Measurements from ENCODE around the gene THSD4. TPM values are rescaled to one million over a fixed set of nuclear protein-coding genes. Genes with fewer than 3 reads are reported as not detected.

The THSD4 gene
- polyA plus RNA-seq, 1 donor from 2014 or later: 0.46 TPM

DNA sequence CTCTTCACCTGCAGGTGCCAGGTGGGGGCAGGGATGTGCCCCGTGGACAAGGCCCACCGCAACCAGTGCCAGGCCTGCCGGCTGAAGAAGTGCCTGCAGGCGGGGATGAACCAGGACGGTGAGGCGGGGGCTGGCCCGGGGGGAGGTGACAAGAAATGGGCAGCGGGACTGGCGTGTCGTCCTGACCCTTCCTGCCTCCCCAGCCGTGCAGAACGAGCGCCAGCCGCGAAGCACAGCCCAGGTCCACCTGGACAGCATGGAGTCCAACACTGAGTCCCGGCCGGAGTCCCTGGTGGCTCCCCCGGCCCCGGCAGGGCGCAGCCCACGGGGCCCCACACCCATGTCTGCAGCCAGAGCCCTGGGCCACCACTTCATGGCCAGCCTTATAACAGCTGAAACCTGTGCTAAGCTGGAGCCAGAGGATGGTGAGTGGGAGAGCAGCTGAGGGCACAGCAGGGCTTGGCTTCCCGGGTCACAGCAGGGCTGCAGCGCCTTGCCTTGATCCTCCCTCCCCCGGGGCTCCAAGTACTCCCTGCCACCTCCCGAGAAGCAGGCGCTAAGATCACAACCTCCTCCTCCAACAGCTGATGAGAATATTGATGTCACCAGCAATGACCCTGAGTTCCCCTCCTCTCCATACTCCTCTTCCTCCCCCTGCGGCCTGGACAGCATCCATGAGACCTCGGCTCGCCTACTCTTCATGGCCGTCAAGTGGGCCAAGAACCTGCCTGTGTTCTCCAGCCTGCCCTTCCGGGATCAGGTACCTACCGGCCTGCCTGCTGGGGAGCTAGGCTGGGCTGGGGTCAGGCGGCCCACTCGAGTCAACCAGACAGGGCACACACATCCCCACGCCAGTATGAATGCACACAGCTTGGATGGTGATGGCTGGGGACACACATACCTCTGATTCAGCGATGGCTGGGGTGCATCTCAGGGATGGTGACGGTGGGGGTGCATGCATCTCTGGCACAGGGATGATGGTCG lies 696.8 kb downstream of the THSD4 start:
- Histone ChIP-seq H3K79me2 (replicated peaks; ENCODE audit: insufficient read depth, low read length) (no peaks in the 10 kb centered on the region), H4K20me1 (ENCODE audit: insufficient read depth) (no peaks in the 10 kb centered on the region), H3K9me2 (ENCODE audit: insufficient read depth, low read length) (no peaks in the 10 kb centered on the region), H3K27me3 (ENCODE audit: insufficient read depth, low read depth, low read length) (no peaks in the 10 kb centered on the region), H3K27ac (ENCODE audit: low read length) (no peak overlapping the region), H3K4me3 (ENCODE audit: low read length) (no peak overlapping the region), H3K9ac (ENCODE audit: low read length) (no peak overlapping the region), H2AFZ (ENCODE audit: low read depth, low read length) (no peak overlapping the region), H3K4me2 (ENCODE audit: low read length) (no peak overlapping the region), H3K36me3 (ENCODE audit: insufficient read depth, low read length) (no peaks in the 10 kb centered on the region), H3K9me3 (ENCODE audit: low read length) (no peaks in the 10 kb centered on the region), H3F3A (ENCODE audit: insufficient read depth, low read length, poor library complexity, severe bottlenecking) (no peaks in the 10 kb centered on the region)
- TF ChIP-seq RAD21 (conservative IDR thresholded peaks at IDR 0.05): no peak

- TF ChIP-seq TAF1 (IDR thresholded peaks at IDR 0.05; ENCODE audit: low read depth): no peak
- no peak for TF ChIP-seq EZH2 (IDR thresholded peaks at IDR 0.05; ENCODE audit: borderline replicate concordance, insufficient read depth, low read length, poor library complexity, severe bottlenecking)
- no peak for TF ChIP-seq RAD21 (conservative IDR thresholded peaks at IDR 0.05)
- no peak for TF ChIP-seq EP300 (conservative IDR thresholded peaks at IDR 0.05; ENCODE audit: poor library complexity, severe bottlenecking)
- TF ChIP-seq REST (IDR thresholded peaks at IDR 0.05; ENCODE audit: borderline replicate concordance): no peak
- no peak overlapping the region for H3K4me3 ChIP-seq (ENCODE audit: low read length)
- no peaks in the 10 kb centered on the region for H3K27me3 ChIP-seq (ENCODE audit: insufficient read depth, low read depth, low read length)
- H3K9me2 ChIP-seq (ENCODE audit: insufficient read depth, low read length): no peaks in the 10 kb centered on the region
- H3K79me2 ChIP-seq (replicated peaks; ENCODE audit: insufficient read depth, low read length): no peaks in the 10 kb centered on the region
- no peaks in the 10 kb centered on the region for H3F3A ChIP-seq (ENCODE audit: insufficient read depth, low read length, poor library complexity, severe bottlenecking)
- no peaks in the 10 kb centered on the region for H4K20me1 ChIP-seq (ENCODE audit: insufficient read depth)
- no peak overlapping the region for H2AFZ ChIP-seq (ENCODE audit: low read depth, low read length)
- no peak overlapping the region for H3K27ac ChIP-seq (ENCODE audit: low read length)
- H3K9me3 ChIP-seq (ENCODE audit: low read length): peaks cover 3% of the 10 kb centered on the region
- H3K36me3 ChIP-seq (ENCODE audit: insufficient read depth, low read length): no peaks in the 10 kb centered on the region
- H3K4me2 ChIP-seq (ENCODE audit: low read length): no peak overlapping the region
- H3K9ac ChIP-seq (ENCODE audit: low read length): no peak overlapping the region
Measured at GRCh38 chr15:71812966-71813722, 697.9 kb downstream of the THSD4 start.

DNA sequence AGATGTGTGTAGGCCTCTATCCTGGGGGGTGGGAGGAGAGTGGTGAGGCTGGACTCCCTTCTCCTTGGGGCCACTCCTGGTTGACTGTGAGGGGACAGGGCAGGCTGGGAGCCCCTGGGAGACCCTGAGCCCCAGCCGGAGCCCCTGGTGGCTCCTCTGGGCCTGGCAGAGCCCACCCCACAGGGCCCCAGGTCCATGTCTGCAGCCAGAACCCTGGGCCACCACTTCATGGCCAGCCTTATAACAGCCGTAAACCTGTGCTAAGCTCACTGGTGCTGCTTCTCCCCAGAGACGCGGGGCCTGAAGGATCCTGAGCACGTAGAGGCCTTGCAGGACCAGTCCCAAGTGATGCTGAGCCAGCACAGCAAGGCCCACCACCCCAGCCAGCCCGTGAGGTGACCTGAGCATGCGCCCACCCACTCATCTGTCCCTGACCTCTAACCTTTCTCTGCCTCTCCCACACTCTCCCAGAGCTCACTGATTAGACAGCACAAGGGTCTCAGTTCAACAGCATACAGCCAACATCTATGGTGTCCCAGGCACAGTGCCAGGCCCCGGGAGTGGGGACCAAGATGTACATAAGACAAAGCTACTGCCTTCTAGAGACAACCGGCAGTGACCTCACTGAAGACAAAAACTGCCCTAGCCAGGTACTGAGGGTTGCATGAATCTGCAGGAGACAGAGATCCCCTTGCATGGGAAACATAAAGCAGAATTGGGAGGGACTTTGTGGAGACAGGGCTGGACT lies 698.6 kb downstream of the THSD4 start:
- Histone ChIP-seq H3K36me3 (ENCODE audit: insufficient read depth, low read length) (no peaks in the 10 kb centered on the region), H3K27ac (ENCODE audit: low read length) (no peak overlapping the region), H2AFZ (ENCODE audit: low read depth, low read length) (no peak overlapping the region), H3K27me3 (ENCODE audit: insufficient read depth, low read depth, low read length) (no peaks in the 10 kb centered on the region), H3K9me3 (ENCODE audit: low read length) (peaks cover 3% of the 10 kb centered on the region), H3F3A (ENCODE audit: insufficient read depth, low read length, poor library complexity, severe bottlenecking) (no peaks in the 10 kb centered on the region), H3K4me2 (ENCODE audit: low read length) (no peak overlapping the region), H4K20me1 (ENCODE audit: insufficient read depth) (no peaks in the 10 kb centered on the region), H3K4me3 (ENCODE audit: low read length) (no peak overlapping the region), H3K9ac (ENCODE audit: low read length) (no peak overlapping the region), H3K9me2 (ENCODE audit: insufficient read depth, low read length) (no peaks in the 10 kb centered on the region), H3K79me2 (replicated peaks; ENCODE audit: insufficient read depth, low read length) (no peaks in the 10 kb centered on the region)
- no peak for TF ChIP-seq EZH2 (IDR thresholded peaks at IDR 0.05; ENCODE audit: borderline replicate concordance, insufficient read depth, low read length, poor library complexity, severe bottlenecking)
- TF ChIP-seq REST (IDR thresholded peaks at IDR 0.05; ENCODE audit: borderline replicate concordance): no peak
- TF ChIP-seq CTCF (IDR thresholded peaks at IDR 0.05; ENCODE audit: poor library complexity, severe bottlenecking): no peak
- TF ChIP-seq TAF1 (IDR thresholded peaks at IDR 0.05; ENCODE audit: low read depth): no peak
- TF ChIP-seq MXI1 (conservative IDR thresholded peaks at IDR 0.05; ENCODE audit: poor library complexity, severe bottlenecking): no peak
- no peak for TF ChIP-seq EP300 (conservative IDR thresholded peaks at IDR 0.05; ENCODE audit: poor library complexity, severe bottlenecking)

All from neural cell (in vitro differentiated cells).